Gastroesophageal sphincter (tissue), 3 donors: ENCODE measurements around the gene TOP3A.

ENCODE experiments used
- POLR2A ChIP-seq, 2 donors: fragments of 450-650 bp; IDR thresholded peaks; one replicate each; pipeline ENCODE4 v1.6.1; 2017; ENCODE audit warnings: antibody characterized with exemption in 2 of 2, mild to moderate bottlenecking in 2 of 2, moderate library complexity in 1 of 2
- TF ChIP-seq, protein P1 (sequence below), 4 experiments: fragments of 200-600 bp in 2 of 4; fragments of 450-650 bp in 2 of 4; sonication (generic) in 1 of 4; IDR thresholded peaks; one replicate each; pipeline ENCODE4 v1.5.1; 2017 to 2019; ENCODE audit warnings: antibody characterized with exemption in 4 of 4, mild to moderate bottlenecking in 2 of 4, moderate library complexity in 2 of 4

DNA sequence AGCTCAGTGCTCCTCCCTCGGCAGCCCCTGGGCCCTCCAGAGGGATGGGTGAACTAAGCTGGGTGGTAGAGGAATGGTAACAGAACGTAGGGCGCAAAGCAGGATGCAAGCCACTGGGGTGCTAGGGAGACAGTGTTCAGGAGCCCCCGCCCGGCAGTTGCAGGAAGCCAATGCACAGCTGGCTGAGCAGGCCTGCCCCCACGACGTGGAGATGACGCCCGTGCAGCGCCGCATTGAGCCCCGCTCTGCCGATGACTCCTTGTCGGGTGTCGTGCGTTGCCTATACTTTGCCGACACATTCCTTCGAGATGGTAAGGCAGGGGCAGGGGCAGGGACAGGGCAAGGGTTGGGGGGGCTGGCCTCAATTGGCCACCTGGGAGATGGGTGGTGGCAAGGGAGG is 76.5 kb downstream of the TOP3A start:
- no peak for TF ChIP-seq POLR2A (IDR thresholded peaks at IDR 0.05)
- TF ChIP-seq, protein P1, sequence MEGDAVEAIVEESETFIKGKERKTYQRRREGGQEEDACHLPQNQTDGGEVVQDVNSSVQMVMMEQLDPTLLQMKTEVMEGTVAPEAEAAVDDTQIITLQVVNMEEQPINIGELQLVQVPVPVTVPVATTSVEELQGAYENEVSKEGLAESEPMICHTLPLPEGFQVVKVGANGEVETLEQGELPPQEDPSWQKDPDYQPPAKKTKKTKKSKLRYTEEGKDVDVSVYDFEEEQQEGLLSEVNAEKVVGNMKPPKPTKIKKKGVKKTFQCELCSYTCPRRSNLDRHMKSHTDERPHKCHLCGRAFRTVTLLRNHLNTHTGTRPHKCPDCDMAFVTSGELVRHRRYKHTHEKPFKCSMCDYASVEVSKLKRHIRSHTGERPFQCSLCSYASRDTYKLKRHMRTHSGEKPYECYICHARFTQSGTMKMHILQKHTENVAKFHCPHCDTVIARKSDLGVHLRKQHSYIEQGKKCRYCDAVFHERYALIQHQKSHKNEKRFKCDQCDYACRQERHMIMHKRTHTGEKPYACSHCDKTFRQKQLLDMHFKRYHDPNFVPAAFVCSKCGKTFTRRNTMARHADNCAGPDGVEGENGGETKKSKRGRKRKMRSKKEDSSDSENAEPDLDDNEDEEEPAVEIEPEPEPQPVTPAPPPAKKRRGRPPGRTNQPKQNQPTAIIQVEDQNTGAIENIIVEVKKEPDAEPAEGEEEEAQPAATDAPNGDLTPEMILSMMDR (IDR thresholded peaks at IDR 0.05): no peak
